H9 (cell line): ENCODE measurements around the gene FASLG. TPM values are rescaled to one million over a fixed set of nuclear protein-coding genes. Genes with fewer than 3 reads are reported as not detected.

ENCODE experiments used
- DNase-seq: peaks from one replicate; pipeline ENCODE4 v3.0.0-alpha.2; 2017
- H2AFZ ChIP-seq: one replicate; pipeline ENCODE4 v1.6.1; 2013; ENCODE audit warnings: mild to moderate bottlenecking, low read length, control low read depth, moderate library complexity
- H2AK5ac ChIP-seq: 2 replicates; pipeline ENCODE4 v1.6.1; 2013; ENCODE audit warnings: low read length, control low read depth, mixed read lengths; ENCODE audit not compliant: insufficient read length
- H2BK120ac ChIP-seq: one replicate; pipeline ENCODE4 v1.6.1; 2013; ENCODE audit warnings: low read depth, mild to moderate bottlenecking, low read length, control low read depth, inconsistent platforms; ENCODE audit not compliant: poor library complexity, severe bottlenecking
- H2BK12ac ChIP-seq: 2 replicates; pipeline ENCODE4 v1.6.1; 2013; ENCODE audit warnings: low read length, control low read depth, mixed read lengths, low read depth; ENCODE audit not compliant: insufficient read length
- H2BK15ac ChIP-seq: 2 replicates; pipeline ENCODE4 v1.6.1; 2013; ENCODE audit warnings: low read depth, low read length, control low read depth
- H2BK20ac ChIP-seq: one replicate; pipeline ENCODE4 v1.6.1; 2013; ENCODE audit warnings: low read depth, mild to moderate bottlenecking, low read length, control low read depth, inconsistent platforms; ENCODE audit not compliant: poor library complexity, severe bottlenecking
- H2BK5ac ChIP-seq: 2 replicates; pipeline ENCODE4 v1.6.1; 2013; ENCODE audit warnings: low read length, control low read depth, mixed read lengths; ENCODE audit not compliant: insufficient read length
- H3K14ac ChIP-seq: 2 replicates; pipeline ENCODE4 v1.6.1; 2013; ENCODE audit warnings: low read length, control low read depth; ENCODE audit not compliant: insufficient read depth
- H3K18ac ChIP-seq: 2 replicates; pipeline ENCODE4 v1.6.1; 2013; ENCODE audit warnings: low read depth, mild to moderate bottlenecking, mixed read lengths, low read length, control low read depth; ENCODE audit not compliant: insufficient read length
- H3K23ac ChIP-seq: 2 replicates; pipeline ENCODE4 v1.6.1; 2013; ENCODE audit warnings: low read length, control low read depth, mixed read lengths, low read depth; ENCODE audit not compliant: insufficient read length
- H3K23me2 ChIP-seq: 2 replicates; pipeline ENCODE4 v1.6.1; 2013; ENCODE audit warnings: low read depth, mild to moderate bottlenecking, mixed read lengths, low read length, control low read depth; ENCODE audit not compliant: insufficient read length, poor library complexity, severe bottlenecking
- H3K27ac ChIP-seq: 2 replicates; pipeline ENCODE4 v1.5.1; 2013; ENCODE audit warnings: low read length, control low read depth, mixed read lengths, low read depth; ENCODE audit not compliant: insufficient read length
- H3K27me3 ChIP-seq: 2 replicates; pipeline ENCODE4 v1.6.1; 2013; ENCODE audit warnings: low read length, control low read depth, inconsistent platforms; ENCODE audit not compliant: insufficient read depth
- H3K4ac ChIP-seq: 2 replicates; pipeline ENCODE4 v1.6.1; 2013; ENCODE audit warnings: low read depth, mild to moderate bottlenecking, control low read depth, inconsistent platforms, low read length, moderate library complexity
- H3K4me1 ChIP-seq: 2 replicates; pipeline ENCODE4 v1.6.1; 2013; ENCODE audit warnings: low read length, control low read depth, inconsistent platforms; ENCODE audit not compliant: insufficient read depth
- H3K4me2 ChIP-seq: 2 replicates; pipeline ENCODE4 v1.6.1; 2013; ENCODE audit warnings: low read length, control low read depth, mixed read lengths; ENCODE audit not compliant: insufficient read length, insufficient read depth
- H3K56ac ChIP-seq: 2 replicates; pipeline ENCODE4 v1.6.1; 2013; ENCODE audit warnings: low read depth, mild to moderate bottlenecking, mixed read lengths, low read length, control low read depth; ENCODE audit not compliant: insufficient read length
- H3K79me1 ChIP-seq: 2 replicates; pipeline ENCODE4 v1.6.1; 2013; ENCODE audit warnings: low read depth, mild to moderate bottlenecking, moderate library complexity, low read length, control low read depth, inconsistent platforms; ENCODE audit not compliant: insufficient read depth, poor library complexity, severe bottlenecking
- H3K79me2 ChIP-seq: 2 replicates; pipeline ENCODE4 v1.6.1; 2013; ENCODE audit warnings: low read length, control low read depth, inconsistent platforms; ENCODE audit not compliant: insufficient read depth
- H3K9ac ChIP-seq: 2 replicates; pipeline ENCODE4 v1.6.1; 2013; ENCODE audit warnings: low read length, control low read depth, mixed read lengths; ENCODE audit not compliant: insufficient read length; ENCODE audit errors: extremely low read depth
- H3K9me3 ChIP-seq: one replicate; pipeline ENCODE4 v1.6.1; 2013; ENCODE audit warnings: low read depth, low read length, inconsistent platforms; ENCODE audit not compliant: control insufficient read depth
- H3T11ph ChIP-seq: one replicate; pipeline ENCODE4 v1.6.1; 2013; ENCODE audit warnings: mild to moderate bottlenecking, low read length, control low read depth, inconsistent platforms
- H4K20me1 ChIP-seq: one replicate; pipeline ENCODE4 v1.6.1; 2013; ENCODE audit not compliant: control insufficient read depth, insufficient read length, insufficient read depth
- H4K5ac ChIP-seq: 2 replicates; pipeline ENCODE4 v1.6.1; 2013; ENCODE audit warnings: low read depth, mild to moderate bottlenecking, mixed read lengths, low read length, control low read depth; ENCODE audit not compliant: insufficient read length
- H4K8ac ChIP-seq: replicated peaks from 2 replicates; pipeline ENCODE4 v1.6.1; 2013; ENCODE audit warnings: low read length, control low read depth, mixed read lengths, low read depth; ENCODE audit not compliant: insufficient read length
- H4K91ac ChIP-seq: 2 replicates; pipeline ENCODE4 v1.6.1; 2013; ENCODE audit warnings: low read depth, mild to moderate bottlenecking, moderate library complexity, mixed read lengths, low read length, control low read depth; ENCODE audit not compliant: insufficient read length
- H3K27ac Mint-ChIP-seq, 3 experiments: 2 replicates in 2 of 3; 3 replicates in 1 of 3; pipeline ENCODE4 v1.8.0; 2020 to 2021; ENCODE audit warnings: mixed read lengths in 3 of 3, mild to moderate bottlenecking in 1 of 3, moderate library complexity in 1 of 3
- H3K27me3 Mint-ChIP-seq: 2 replicates; pipeline ENCODE4 v1.8.0; 2021; ENCODE audit warnings: low read depth, mild to moderate bottlenecking, moderate library complexity, mixed read lengths
- H3K36me3 Mint-ChIP-seq, 3 experiments: 2 replicates in 2 of 3; 3 replicates in 1 of 3; pipeline ENCODE4 v1.8.0; 2020 to 2021; ENCODE audit warnings: low read depth in 3 of 3, mixed read lengths in 3 of 3; ENCODE audit not compliant: insufficient read depth in 1 of 3
- H3K4me1 Mint-ChIP-seq, 2 experiments: 2 replicates each; pipeline ENCODE4 v1.8.0; 2020; ENCODE audit warnings: mixed read lengths in 2 of 2
- H3K4me3 Mint-ChIP-seq, 2 experiments: 2 replicates in 1 of 2; 3 replicates in 1 of 2; pipeline ENCODE4 v1.8.0; 2020 to 2021; ENCODE audit warnings: mild to moderate bottlenecking in 2 of 2, mixed read lengths in 2 of 2, moderate library complexity in 1 of 2
- H3K9me3 Mint-ChIP-seq, 2 experiments: 2 replicates in 1 of 2; 3 replicates in 1 of 2; pipeline ENCODE4 v1.8.0; 2020; ENCODE audit warnings: mild to moderate bottlenecking in 2 of 2, mixed read lengths in 2 of 2, moderate library complexity in 1 of 2
- WGBS: extraction: QIAGEN DNeasy Blood & Tissue Kit; methylation state at CpG from one replicate; pipeline ENCODE4 v1.1.7; 2013; ENCODE audit warnings: missing lambda C conversion rate, low lambda C conversion rate, mixed read lengths; ENCODE audit not compliant: insufficient read length; ENCODE audit errors: extremely low coverage; 5-methylcytosine and 5-hydroxymethylcytosine counted together
- total RNA-seq: library from RNA; stranded (reverse); gene quantifications from 2 replicates; pipeline ENCODE4 v1.2.1, GENCODE V29; 2021
- TF ChIP-seq, protein P1 (sequence below): fragments of 200-600 bp; sonication (generic); conservative IDR thresholded peaks from 3 replicates; pipeline ENCODE4 v1.8.0; 2021; ENCODE audit warnings: antibody characterized with exemption, mild to moderate bottlenecking

The FASLG gene
- total RNA-seq, 1 experiment from 2014 or later, result not detected

DNA sequence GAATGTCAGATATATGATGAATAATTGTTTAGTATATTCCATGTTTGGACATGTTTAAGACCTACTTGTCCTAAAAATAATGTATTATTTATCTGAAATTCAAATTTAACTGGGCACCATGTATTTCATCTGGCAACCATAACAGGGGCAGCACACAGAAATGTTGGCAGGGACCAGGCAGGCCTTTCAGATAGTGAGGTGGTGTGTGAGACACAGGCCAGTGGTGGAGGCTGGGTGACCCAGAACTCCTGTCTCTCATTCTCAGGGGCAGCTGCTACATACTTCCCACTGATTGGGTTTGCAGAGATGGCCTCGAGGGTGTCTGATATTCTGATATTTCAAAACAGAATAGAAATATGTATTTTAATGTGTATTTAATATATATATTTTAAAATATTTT lies 1.3 kb upstream of the FASLG start:
- no peak overlapping the region for H4K5ac ChIP-seq
- no peak overlapping the region for H3K56ac ChIP-seq
- H3K79me2 ChIP-seq, result no peaks in the 10 kb centered on the region
- WGBS, result no CpG with 5 or more reads among the region's 1 CpG
- no peak for DNase-seq
- no peak overlapping the region for H2BK20ac ChIP-seq
- H3K4me2 ChIP-seq, result no peak overlapping the region
- H2BK12ac ChIP-seq, result no peak overlapping the region
- no peak overlapping the region for H3K27ac ChIP-seq
- no peak overlapping the region for H3K4ac ChIP-seq
- H2BK15ac ChIP-seq, result no peak overlapping the region
- no peaks in the 10 kb centered on the region for H3K23me2 ChIP-seq
- H3K9me3 Mint-ChIP-seq, result no peaks in the 10 kb centered on the region
- H3K36me3 Mint-ChIP-seq, result no peaks in the 10 kb centered on the region
- H3K14ac ChIP-seq, result no peak overlapping the region
- no peaks in the 10 kb centered on the region for H3K27me3 ChIP-seq
- no peak overlapping the region for H3K18ac ChIP-seq
- no peak overlapping the region for H3K23ac ChIP-seq
- H3K9ac ChIP-seq, result no peak overlapping the region
- H3K4me1 Mint-ChIP-seq, result no peaks in the 10 kb centered on the region
- no peaks in the 10 kb centered on the region for H4K20me1 ChIP-seq
- no peaks in the 10 kb centered on the region for H3K4me1 ChIP-seq
- no peaks in the 10 kb centered on the region for H3K9me3 ChIP-seq
- no peak overlapping the region for H2BK120ac ChIP-seq
- H2AK5ac ChIP-seq, result no peak overlapping the region
- H3T11ph ChIP-seq, result no peak overlapping the region
- H3K79me1 ChIP-seq, result no peaks in the 10 kb centered on the region
- H3K27me3 Mint-ChIP-seq, result no peaks in the 10 kb centered on the region
- H2BK5ac ChIP-seq, result no peak overlapping the region
- no peak overlapping the region for H3K4me3 Mint-ChIP-seq
- no peak overlapping the region for H2AFZ ChIP-seq
- H4K8ac ChIP-seq, result no peak overlapping the region
- H4K91ac ChIP-seq, result no peak overlapping the region
- TF ChIP-seq, protein P1, sequence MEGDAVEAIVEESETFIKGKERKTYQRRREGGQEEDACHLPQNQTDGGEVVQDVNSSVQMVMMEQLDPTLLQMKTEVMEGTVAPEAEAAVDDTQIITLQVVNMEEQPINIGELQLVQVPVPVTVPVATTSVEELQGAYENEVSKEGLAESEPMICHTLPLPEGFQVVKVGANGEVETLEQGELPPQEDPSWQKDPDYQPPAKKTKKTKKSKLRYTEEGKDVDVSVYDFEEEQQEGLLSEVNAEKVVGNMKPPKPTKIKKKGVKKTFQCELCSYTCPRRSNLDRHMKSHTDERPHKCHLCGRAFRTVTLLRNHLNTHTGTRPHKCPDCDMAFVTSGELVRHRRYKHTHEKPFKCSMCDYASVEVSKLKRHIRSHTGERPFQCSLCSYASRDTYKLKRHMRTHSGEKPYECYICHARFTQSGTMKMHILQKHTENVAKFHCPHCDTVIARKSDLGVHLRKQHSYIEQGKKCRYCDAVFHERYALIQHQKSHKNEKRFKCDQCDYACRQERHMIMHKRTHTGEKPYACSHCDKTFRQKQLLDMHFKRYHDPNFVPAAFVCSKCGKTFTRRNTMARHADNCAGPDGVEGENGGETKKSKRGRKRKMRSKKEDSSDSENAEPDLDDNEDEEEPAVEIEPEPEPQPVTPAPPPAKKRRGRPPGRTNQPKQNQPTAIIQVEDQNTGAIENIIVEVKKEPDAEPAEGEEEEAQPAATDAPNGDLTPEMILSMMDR, result no peak
- no peak overlapping the region; a peak in 1 of 7 replicates for H3K27ac Mint-ChIP-seq
